CD4-positive, alpha-beta T cell treated with Interleukin-21 for 1 hour (primary cell): Measurements from ENCODE around the gene MLKL.

Experiments
- DNase-seq: peaks from one replicate; pipeline ENCODE4 v3.0.0-alpha.2; 2020

MLKL gene

DNA sequence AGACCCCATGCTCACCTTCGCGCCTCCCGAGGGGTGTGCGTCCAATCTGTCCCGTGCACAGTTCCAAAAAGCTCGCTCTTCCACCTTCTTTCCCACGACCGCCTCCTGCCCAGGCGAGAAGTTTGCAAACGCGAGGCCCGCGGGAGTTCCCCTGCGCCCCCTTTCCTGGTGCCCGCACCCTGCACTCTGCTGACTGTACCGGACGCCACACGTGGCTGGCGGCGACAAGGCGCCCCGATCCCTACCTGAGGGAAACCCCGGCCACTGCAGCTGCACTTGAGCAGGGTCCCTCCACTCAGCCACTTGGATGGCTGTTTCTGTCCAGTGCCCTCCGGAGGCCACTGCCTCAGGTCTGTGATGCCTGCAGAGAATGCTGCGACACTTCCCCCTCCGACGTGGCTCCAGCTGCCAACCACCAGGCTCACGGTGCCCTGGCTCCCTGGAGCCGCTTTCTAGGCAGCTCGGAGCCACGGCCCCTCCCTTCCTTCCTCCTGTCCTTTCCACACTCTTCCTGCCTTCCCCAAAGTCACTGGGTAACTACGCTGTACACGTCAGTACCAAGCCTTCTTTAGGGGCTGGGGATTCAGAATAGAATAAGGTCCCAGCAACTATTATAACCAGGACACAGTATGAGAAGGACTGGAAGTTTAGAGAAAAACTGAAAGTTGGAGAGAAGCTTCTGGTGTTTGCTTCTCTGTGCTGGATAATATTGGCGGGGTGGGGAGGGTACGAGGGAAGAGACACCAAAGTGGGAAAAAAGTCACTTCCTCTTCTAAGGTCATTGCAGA is at the start of gene MLKL:
TSS of gene MLKL (minus strand) at position 425 of the 788 bp plus-strand sequence. CDS start 5,105 bp downstream, outside the sequence.
- peak; percentile 67 for DNase-seq

DNA sequence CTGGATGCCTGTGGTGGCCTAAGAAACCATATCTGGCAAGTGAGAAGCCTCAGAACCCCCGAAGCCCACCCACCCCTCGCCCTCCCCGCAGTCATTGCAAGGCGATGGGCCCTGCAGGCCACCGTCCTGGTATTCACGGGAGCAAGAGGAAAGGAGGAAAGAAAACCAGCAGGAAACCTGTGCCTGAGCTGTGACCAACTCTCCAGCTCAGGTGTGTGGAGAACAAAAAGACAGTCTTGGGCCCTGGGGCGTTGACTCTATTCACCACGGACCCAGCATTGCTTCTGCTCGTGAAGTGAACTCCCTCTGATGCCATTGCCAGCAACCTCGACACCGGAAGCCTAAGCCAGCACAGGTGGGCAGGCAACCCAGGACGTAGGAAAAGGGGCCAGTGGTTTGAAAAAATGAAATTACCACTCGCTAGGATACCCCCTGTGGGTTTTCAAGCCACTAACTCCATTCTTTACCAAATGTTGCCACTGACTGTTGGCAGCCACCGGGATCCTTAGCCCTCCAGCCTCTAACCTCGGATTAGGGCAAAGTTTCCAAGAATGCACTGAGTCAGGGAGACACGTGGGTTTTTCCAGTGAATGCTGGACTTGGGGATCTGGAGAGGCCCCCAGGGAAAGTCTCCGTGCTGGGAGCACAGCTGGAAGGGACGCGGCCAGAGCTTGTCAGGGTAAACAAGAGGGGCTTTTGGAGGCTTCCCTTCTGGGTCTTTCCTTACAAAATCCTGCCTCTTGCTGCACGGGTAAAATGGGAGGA is 48.8 kb upstream of the MLKL start:
- no peak for DNase-seq

GRCh38 chr16:74748616-74749026 is 48.0 kb upstream of the MLKL start:
- DNase-seq: no peak

DNA sequence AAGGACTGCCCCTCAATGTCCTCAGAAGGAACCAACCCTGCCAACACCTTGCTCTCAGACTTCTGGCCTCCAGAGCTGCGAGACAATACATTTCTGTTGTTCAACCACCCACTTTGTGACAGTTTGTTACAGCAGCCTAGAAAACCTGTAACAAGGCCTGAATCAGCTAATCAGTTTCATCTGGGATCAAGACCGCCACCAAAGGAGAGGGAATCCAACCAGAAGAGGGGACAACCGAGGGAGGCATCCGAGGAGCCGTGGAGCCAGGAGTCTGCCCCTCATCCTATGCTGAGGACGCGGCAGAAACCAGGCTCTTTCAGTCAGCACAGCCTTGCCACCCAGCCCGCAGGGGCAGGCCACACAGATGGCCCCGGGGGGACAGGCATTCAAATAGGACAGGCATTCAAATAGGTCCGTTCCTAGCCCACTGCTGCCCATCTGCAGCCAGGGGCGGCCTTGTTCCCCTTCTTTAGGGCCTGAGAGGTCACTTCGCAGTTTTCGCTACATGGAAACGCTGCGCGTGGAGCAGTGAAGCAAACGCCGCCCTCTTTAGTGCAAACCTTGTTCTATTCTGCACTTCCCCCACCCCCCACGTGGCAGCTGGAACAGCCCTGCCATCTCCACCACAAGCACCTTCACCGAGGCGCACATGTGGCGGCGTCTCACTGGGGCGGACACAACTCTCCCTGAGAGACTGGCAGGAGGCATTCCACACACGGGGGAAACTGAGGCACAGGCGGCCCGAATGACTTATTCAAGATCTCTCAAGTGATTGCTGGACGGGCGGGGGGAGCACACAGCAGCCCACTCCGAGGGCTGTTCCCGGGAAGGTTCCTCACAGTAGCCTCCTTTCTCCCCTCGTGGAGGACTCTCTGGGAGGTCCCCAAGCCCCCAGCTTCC is 47.3 kb upstream of the MLKL start:
- DNase-seq: no peak

GRCh38 chr16:74745926-74746325 is 45.3 kb upstream of the MLKL start:
- DNase-seq: no peak

DNA sequence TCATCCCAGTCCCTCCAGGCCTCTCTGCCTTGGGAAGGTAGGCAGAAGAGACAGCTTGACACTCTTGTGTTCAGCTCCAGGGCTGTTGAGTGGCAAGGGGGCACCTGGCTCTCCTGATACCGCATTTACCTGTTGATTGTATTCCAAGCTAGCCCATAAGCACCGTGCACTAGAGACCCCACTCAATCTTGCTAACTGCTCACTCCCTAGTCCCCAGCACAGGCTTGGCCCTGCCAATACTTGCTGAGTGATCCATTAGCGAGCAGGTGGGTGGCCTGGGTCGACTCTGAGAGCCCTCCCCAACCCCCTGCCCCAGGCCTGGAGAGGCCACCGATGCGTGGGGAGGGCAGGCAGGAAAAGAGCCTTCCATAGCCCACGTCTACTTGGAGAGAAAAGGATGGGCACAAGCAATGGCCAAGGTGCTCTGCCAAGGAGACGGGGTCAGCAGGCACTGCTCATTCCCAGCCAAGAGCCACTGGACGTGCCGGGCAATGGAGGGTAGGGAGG is 44.5 kb upstream of the MLKL start:
- no peak for DNase-seq

DNA sequence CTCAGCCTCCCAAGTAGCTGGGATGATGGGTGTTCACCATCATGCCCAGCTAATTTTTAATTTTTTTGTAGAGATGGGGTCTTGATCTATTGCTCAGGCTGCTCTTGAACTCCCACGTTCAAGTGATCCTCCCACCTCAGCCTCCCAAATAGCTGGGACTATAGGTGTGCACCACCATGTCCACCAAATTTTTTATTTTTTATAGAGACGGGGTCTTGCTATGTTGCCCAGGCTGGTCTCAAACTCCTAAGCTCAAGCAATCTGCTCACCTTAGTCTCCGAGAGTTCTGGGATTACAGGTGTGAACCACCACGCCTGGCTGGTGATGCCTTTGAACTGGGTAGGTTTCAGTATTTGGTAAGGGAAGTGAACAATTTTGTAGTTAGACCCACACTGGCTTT is 43.9 kb upstream of the MLKL start:
- no peak for DNase-seq

- DNase-seq: no peak
Measured at GRCh38 chr16:74743668-74744299, 43.1 kb upstream of the MLKL start.

DNA sequence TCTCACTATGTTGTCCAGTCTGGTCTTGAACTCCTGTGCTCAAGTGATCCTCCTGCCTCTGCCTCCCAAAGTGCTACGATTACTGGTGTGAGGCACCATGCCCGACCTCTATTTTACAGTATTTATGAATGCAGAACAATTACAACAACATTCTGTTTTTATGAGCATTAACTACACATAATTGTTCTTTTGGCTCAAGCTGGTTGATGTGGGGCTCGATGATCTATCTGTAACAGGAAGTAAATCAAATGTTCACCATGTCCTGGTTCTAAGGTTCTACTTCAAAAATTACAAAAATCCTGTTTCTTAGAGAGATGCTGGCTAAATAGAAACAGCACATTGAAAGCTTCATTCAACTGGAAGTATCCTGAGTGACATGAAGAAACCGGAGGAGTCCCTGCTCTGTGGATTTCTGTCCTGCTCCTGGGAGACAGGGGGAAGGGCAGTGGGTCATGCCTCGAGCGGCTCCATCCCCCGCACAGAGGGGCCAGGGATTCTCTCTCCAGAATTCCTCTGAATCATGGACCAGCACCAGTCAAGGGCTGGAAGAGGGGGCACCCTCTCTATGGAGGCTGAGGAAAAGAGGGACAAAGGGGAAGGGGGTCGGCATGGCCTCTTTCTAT is 42.5 kb upstream of the MLKL start:
- no peak for DNase-seq

- DNase-seq: no peak
Measured at GRCh38 chr16:74742051-74742481, 41.4 kb upstream of the MLKL start.

- DNase-seq: no peak
Measured at GRCh38 chr16:74740795-74741304, 40.2 kb upstream of the MLKL start.

DNA sequence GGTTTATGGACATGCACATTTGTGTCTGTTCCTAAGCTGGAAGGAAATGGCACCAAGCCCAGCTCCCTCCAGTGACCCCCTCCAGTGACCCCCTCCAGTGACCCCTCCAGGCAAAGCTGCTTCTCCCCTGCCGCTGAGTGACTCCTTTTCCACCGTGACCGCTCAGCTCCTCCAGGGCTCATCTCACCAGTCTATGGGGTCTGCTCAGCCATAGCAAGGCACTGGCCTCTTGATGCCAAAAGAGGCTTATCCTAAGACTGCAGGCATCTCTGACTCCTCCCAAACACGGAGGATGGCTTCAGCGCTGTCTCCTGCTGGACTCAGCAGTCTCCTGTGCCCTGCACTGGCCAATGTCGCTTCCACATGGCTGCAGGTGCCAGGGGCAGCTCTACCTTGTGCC is 38.6 kb upstream of the MLKL start:
- no peak for DNase-seq

- DNase-seq: no peak
Measured at GRCh38 chr16:74738816-74739215, 38.2 kb upstream of the MLKL start.

DNA sequence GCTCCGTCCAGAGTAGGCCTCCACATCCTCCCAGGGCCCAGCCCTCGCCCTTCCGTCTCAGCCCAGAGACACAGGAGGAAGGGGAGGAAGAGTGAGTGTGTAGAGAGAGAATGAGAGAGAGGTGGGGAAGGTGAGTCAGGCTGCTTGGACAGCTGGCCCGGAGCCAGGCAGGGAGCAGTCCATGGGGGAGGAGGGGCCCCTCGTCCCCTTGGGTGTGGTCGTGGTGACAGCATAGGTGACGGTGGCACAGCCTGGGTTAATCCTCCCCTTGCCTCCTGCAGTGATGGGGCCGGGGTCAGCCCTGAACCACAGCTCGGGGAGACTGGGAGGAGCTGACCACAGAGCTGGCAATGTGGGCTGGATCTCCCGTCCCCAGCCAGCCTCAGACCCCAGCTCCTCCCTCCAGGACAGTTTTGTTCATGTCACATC is 37.5 kb upstream of the MLKL start:
- DNase-seq: no peak

GRCh38 chr16:74737521-74737920 is 36.9 kb upstream of the MLKL start:
- DNase-seq: no peak

DNA sequence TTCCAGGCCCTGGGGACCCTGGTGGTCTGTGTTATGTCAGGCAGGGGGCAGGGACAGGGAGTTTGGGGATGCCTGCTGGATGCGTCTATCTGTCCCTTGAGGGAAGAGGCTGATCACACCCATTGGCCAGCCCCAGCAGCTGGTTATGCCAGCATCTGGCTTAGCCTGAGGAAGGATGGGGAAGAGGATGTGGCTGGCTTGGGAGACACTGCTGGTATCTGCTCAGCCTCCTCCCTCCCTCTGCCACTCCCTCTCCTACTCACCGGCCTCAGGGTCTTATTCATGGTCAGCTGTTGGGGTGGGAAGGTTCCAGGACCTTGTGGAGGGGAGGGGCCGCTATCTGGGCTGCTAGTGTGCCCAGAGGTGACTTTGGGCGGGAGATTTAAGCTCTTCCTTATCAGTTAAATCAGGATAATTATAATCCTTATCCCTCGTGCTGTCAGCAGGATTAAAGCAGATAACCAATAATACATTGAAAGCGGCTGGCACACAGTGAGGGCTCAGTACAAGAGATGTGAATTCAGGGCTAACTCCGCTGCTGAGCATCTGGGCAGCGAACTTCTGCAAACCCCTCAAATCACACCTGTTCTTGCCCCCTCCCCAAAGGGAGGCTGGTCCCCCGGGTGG is 36.0 kb upstream of the MLKL start:
- no peak for DNase-seq

GRCh38 chr16:74735554-74735953 is 34.9 kb upstream of the MLKL start:
- DNase-seq: no peak

DNA sequence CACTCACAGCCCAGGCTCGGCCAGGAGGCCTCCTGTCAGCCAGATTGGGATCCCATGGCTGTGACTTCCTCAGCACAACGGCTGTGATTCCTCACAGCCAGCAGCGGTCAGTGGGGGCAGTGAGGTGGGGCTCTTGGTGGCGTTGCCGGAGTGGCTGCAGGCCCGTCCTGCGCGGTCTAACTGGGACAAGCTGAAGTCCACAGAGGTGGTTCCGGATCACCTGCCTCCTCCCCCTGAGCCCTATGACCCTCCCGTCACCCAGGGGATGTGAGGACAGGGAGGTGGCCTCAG is 34.4 kb upstream of the MLKL start:
- no peak for DNase-seq

GRCh38 chr16:74734361-74735161 is 33.9 kb upstream of the MLKL start:
- no peak for DNase-seq

- DNase-seq: no peak
Measured at GRCh38 chr16:74732707-74733350, 32.2 kb upstream of the MLKL start.
